ENCODE data around the gene SPATC1L.
"Not testable (repeated sequence)": the region's sequence is repeated elsewhere in the genome, so short reads cannot be mapped to it uniquely, and the experiment has no call there.

The SPATC1L gene

GRCh38 chr21:46227811-46228344, 43.6 kb upstream of the SPATC1L start (continued):
- no peak for TF ChIP-seq OSR1 (CRISPR knock-in tag; IDR thresholded peaks at IDR 0.05)
- TF ChIP-seq ZFP3 (CRISPR knock-in tag; IDR thresholded peaks at IDR 0.05): no peak
- TF ChIP-seq TCF4 (CRISPR knock-in tag; IDR thresholded peaks at IDR 0.05; ENCODE audit: borderline replicate concordance): no peak

- no peak for ATAC-seq
- TF ChIP-seq SNAI2 (CRISPR knock-in tag; IDR thresholded peaks at IDR 0.05): no peak
- no peak for TF ChIP-seq ESRRG (CRISPR knock-in tag; IDR thresholded peaks at IDR 0.05)
- TF ChIP-seq TOX (CRISPR knock-in tag; IDR thresholded peaks at IDR 0.05; ENCODE audit: borderline replicate concordance): no peak
- no peak for TF ChIP-seq RARB (CRISPR knock-in tag; IDR thresholded peaks at IDR 0.05)
- TF ChIP-seq, protein P1, sequence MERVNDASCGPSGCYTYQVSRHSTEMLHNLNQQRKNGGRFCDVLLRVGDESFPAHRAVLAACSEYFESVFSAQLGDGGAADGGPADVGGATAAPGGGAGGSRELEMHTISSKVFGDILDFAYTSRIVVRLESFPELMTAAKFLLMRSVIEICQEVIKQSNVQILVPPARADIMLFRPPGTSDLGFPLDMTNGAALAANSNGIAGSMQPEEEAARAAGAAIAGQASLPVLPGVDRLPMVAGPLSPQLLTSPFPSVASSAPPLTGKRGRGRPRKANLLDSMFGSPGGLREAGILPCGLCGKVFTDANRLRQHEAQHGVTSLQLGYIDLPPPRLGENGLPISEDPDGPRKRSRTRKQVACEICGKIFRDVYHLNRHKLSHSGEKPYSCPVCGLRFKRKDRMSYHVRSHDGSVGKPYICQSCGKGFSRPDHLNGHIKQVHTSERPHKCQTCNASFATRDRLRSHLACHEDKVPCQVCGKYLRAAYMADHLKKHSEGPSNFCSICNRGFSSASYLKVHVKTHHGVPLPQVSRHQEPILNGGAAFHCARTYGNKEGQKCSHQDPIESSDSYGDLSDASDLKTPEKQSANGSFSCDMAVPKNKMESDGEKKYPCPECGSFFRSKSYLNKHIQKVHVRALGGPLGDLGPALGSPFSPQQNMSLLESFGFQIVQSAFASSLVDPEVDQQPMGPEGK (CRISPR knock-in tag; IDR thresholded peaks at IDR 0.05; ENCODE audit: borderline replicate concordance): no peak
- TF ChIP-seq ZNF8 (CRISPR knock-in tag; IDR thresholded peaks at IDR 0.05): no peak
- no peak for TF ChIP-seq ZNF70 (CRISPR knock-in tag; IDR thresholded peaks at IDR 0.05)
- no peak for TF ChIP-seq BACH2 (CRISPR knock-in tag; IDR thresholded peaks at IDR 0.05; ENCODE audit: borderline replicate concordance)
- TF ChIP-seq CSDC2 (CRISPR knock-in tag; IDR thresholded peaks at IDR 0.05): no peak
- TF ChIP-seq, protein P2, sequence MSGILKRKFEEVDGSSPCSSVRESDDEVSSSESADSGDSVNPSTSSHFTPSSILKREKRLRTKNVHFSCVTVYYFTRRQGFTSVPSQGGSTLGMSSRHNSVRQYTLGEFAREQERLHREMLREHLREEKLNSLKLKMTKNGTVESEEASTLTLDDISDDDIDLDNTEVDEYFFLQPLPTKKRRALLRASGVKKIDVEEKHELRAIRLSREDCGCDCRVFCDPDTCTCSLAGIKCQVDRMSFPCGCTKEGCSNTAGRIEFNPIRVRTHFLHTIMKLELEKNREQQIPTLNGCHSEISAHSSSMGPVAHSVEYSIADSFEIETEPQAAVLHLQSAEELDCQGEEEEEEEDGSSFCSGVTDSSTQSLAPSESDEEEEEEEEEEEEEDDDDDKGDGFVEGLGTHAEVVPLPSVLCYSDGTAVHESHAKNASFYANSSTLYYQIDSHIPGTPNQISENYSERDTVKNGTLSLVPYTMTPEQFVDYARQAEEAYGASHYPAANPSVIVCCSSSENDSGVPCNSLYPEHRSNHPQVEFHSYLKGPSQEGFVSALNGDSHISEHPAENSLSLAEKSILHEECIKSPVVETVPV (CRISPR knock-in tag; IDR thresholded peaks at IDR 0.05): no peak
- no peak for TF ChIP-seq ZC3H10 (CRISPR knock-in tag; IDR thresholded peaks at IDR 0.05)
- TF ChIP-seq, protein P3, sequence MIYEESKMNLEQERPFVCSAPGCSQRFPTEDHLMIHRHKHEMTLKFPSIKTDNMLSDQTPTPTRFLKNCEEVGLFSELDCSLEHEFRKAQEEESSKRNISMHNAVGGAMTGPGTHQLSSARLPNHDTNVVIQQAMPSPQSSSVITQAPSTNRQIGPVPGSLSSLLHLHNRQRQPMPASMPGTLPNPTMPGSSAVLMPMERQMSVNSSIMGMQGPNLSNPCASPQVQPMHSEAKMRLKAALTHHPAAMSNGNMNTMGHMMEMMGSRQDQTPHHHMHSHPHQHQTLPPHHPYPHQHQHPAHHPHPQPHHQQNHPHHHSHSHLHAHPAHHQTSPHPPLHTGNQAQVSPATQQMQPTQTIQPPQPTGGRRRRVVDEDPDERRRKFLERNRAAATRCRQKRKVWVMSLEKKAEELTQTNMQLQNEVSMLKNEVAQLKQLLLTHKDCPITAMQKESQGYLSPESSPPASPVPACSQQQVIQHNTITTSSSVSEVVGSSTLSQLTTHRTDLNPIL (CRISPR knock-in tag; IDR thresholded peaks at IDR 0.05; ENCODE audit: low read depth): no peak
- TF ChIP-seq ZFP3 (CRISPR knock-in tag; IDR thresholded peaks at IDR 0.05): no peak
These were observed 42.8 kb upstream of the SPATC1L start for GRCh38 chr21:46226920-46227599.

DNA sequence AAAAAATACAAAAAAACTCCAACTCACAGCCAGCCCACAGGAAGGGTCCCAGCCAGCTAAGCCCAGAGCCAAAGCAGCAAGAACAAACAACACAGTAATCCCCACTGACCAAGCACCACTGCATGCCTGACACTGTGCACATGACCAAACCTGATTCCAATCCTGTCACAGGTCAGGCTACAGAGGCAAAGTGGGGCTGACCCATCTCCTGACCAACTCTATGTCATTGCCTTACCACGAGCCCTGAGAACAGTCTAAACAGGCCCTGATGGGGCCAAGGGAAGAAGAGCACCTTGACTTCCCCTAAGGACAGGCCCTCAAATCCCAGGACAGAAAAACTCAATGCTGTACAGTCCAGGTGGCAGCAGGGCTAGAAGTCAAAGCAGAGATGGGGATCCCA, 41.9 kb upstream of the SPATC1L start:
- TF ChIP-seq TOX (CRISPR knock-in tag; IDR thresholded peaks at IDR 0.05; ENCODE audit: borderline replicate concordance) (no peak), POU6F1 (CRISPR knock-in tag; IDR thresholded peaks at IDR 0.05; ENCODE audit: borderline replicate concordance, low read depth) (no peak), OSR1 (CRISPR knock-in tag; IDR thresholded peaks at IDR 0.05) (no peak), RARB (CRISPR knock-in tag; IDR thresholded peaks at IDR 0.05) (no peak), ZNF70 (CRISPR knock-in tag; IDR thresholded peaks at IDR 0.05) (no peak), TCF4 (CRISPR knock-in tag; IDR thresholded peaks at IDR 0.05; ENCODE audit: borderline replicate concordance) (no peak)
- no peak for ATAC-seq

DNA sequence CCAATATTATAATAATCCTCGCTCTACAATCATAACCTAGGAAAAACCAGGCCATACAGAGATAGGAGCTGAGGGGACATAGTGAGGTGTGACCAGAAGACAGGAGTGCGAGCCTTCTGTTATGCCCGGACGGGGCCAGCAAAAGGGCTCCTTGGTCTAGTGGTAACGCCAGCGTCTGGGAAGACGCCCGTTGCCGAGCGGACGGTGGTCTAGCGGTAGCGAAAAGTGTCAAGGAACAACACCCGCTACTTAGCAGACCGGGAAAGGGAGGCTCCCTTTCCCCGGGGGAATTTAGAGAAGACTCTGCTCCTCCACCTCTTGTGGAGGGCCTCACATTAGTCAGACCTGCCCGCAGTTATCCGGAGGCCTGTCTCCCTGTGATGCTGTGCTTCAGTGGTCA, 39.4 kb upstream of the SPATC1L start:
- not testable (repeated sequence) for ATAC-seq

- ATAC-seq: no peak
These were observed 39.0 kb upstream of the SPATC1L start for GRCh38 chr21:46223217-46223616.

More at GRCh38 chr21:46223217-46223616, 39.0 kb upstream of the SPATC1L start:
- no peak for TF ChIP-seq ARNTL (CRISPR knock-in tag; IDR thresholded peaks at IDR 0.05; ENCODE audit: borderline replicate concordance, low read depth)
- no peak for TF ChIP-seq ZC3H10 (CRISPR knock-in tag; IDR thresholded peaks at IDR 0.05)
- no peak for TF ChIP-seq RARB (CRISPR knock-in tag; IDR thresholded peaks at IDR 0.05)
- TF ChIP-seq PPARA (CRISPR knock-in tag; IDR thresholded peaks at IDR 0.05; ENCODE audit: borderline replicate concordance): no peak
- no peak for TF ChIP-seq OSR1 (CRISPR knock-in tag; IDR thresholded peaks at IDR 0.05)
- TF ChIP-seq POU6F1 (CRISPR knock-in tag; IDR thresholded peaks at IDR 0.05; ENCODE audit: borderline replicate concordance, low read depth): no peak
- no peak for TF ChIP-seq ESRRG (CRISPR knock-in tag; IDR thresholded peaks at IDR 0.05)
- TF ChIP-seq, protein P2 (CRISPR knock-in tag; IDR thresholded peaks at IDR 0.05): no peak
- no peak for TF ChIP-seq ISL1 (CRISPR knock-in tag; IDR thresholded peaks at IDR 0.05)
- TF ChIP-seq ZFP30 (CRISPR knock-in tag; IDR thresholded peaks at IDR 0.05): no peak
- no peak for TF ChIP-seq CSDC2 (CRISPR knock-in tag; IDR thresholded peaks at IDR 0.05)
- TF ChIP-seq GLIS3 (CRISPR knock-in tag; IDR thresholded peaks at IDR 0.05): no peak
- no peak for TF ChIP-seq BACH2 (CRISPR knock-in tag; IDR thresholded peaks at IDR 0.05; ENCODE audit: borderline replicate concordance)
